ENCODE results near the gene ADORA3.

The ADORA3 gene

GRCh38 chr1:111504097-111504496, 664 bp upstream of the ADORA3 start:
- no peaks in the 10 kb centered on the region for H3K36me3 ChIP-seq (ENCODE audit: control insufficient read depth, insufficient read depth, low read length)
- no peak overlapping the region for H3K9ac ChIP-seq (ENCODE audit: low read length)
- no peak overlapping the region for H3K27ac ChIP-seq (ENCODE audit: low read depth, low read length)
- no peak overlapping the region for H3K4me3 ChIP-seq (ENCODE audit: low read length)
- H3K27me3 ChIP-seq (ENCODE audit: control insufficient read depth, insufficient read depth, low read length) = no peaks in the 10 kb centered on the region
- peaks cover 21% of the 10 kb centered on the region for H3K4me1 ChIP-seq (ENCODE audit: control insufficient read depth, insufficient read depth, low read length)

GRCh38 chr1:111501645-111502044, 1.8 kb downstream of the ADORA3 start:
- Histone ChIP-seq H3K27ac (ENCODE audit: low read depth, low read length) (no peak overlapping the region), H3K4me3 (ENCODE audit: low read length) (no peak overlapping the region), H3K36me3 (ENCODE audit: control insufficient read depth, insufficient read depth, low read length) (no peaks in the 10 kb centered on the region), H3K9ac (ENCODE audit: low read length) (no peak overlapping the region), H3K27me3 (ENCODE audit: control insufficient read depth, insufficient read depth, low read length) (no peaks in the 10 kb centered on the region), H3K4me1 (ENCODE audit: control insufficient read depth, insufficient read depth, low read length) (peaks cover 5% of the 10 kb centered on the region)

- no peak overlapping the region for H3K27ac ChIP-seq (ENCODE audit: low read depth, low read length)
- H3K9ac ChIP-seq (ENCODE audit: low read length) = no peak overlapping the region
- H3K36me3 ChIP-seq (ENCODE audit: control insufficient read depth, insufficient read depth, low read length) = no peaks in the 10 kb centered on the region
- no peaks in the 10 kb centered on the region for H3K4me1 ChIP-seq (ENCODE audit: control insufficient read depth, insufficient read depth, low read length)
- no peak overlapping the region for H3K4me3 ChIP-seq (ENCODE audit: low read length)
- no peaks in the 10 kb centered on the region for H3K27me3 ChIP-seq (ENCODE audit: control insufficient read depth, insufficient read depth, low read length)
Measured at GRCh38 chr1:111499026-111499785, 4.2 kb downstream of the ADORA3 start.

- no peak overlapping the region for H3K4me3 ChIP-seq (ENCODE audit: low read length)
- H3K27me3 ChIP-seq (ENCODE audit: control insufficient read depth, insufficient read depth, low read length) = no peaks in the 10 kb centered on the region
- H3K4me1 ChIP-seq (ENCODE audit: control insufficient read depth, insufficient read depth, low read length) = no peaks in the 10 kb centered on the region
- no peak overlapping the region for H3K9ac ChIP-seq (ENCODE audit: low read length)
- no peak overlapping the region for H3K27ac ChIP-seq (ENCODE audit: low read depth, low read length)
- H3K36me3 ChIP-seq (ENCODE audit: control insufficient read depth, insufficient read depth, low read length) = no peaks in the 10 kb centered on the region
Measured at GRCh38 chr1:111497592-111497991, 5.8 kb downstream of the ADORA3 start.

GRCh38 chr1:111496398-111496797, 7.0 kb downstream of the ADORA3 start:
- no peaks in the 10 kb centered on the region for H3K36me3 ChIP-seq (ENCODE audit: control insufficient read depth, insufficient read depth, low read length)
- H3K9ac ChIP-seq (ENCODE audit: low read length) = no peak overlapping the region
- no peak overlapping the region for H3K4me3 ChIP-seq (ENCODE audit: low read length)
- no peaks in the 10 kb centered on the region for H3K4me1 ChIP-seq (ENCODE audit: control insufficient read depth, insufficient read depth, low read length)
- H3K27ac ChIP-seq (ENCODE audit: low read depth, low read length) = no peak overlapping the region
- no peaks in the 10 kb centered on the region for H3K27me3 ChIP-seq (ENCODE audit: control insufficient read depth, insufficient read depth, low read length)

GRCh38 chr1:111491070-111491469, 12.4 kb downstream of the ADORA3 start:
- no peaks in the 10 kb centered on the region for H3K27me3 ChIP-seq (ENCODE audit: control insufficient read depth, insufficient read depth, low read length)
- no peak overlapping the region for H3K27ac ChIP-seq (ENCODE audit: low read depth, low read length)
- no peak overlapping the region for H3K9ac ChIP-seq (ENCODE audit: low read length)

GRCh38 chr1:111490220-111490619, 13.2 kb downstream of the ADORA3 start:
- Histone ChIP-seq H3K27me3 (ENCODE audit: control insufficient read depth, insufficient read depth, low read length) (no peaks in the 10 kb centered on the region), H3K4me3 (ENCODE audit: low read length) (no peak overlapping the region), H3K4me1 (ENCODE audit: control insufficient read depth, insufficient read depth, low read length) (no peaks in the 10 kb centered on the region), H3K9ac (ENCODE audit: low read length) (no peak overlapping the region), H3K27ac (ENCODE audit: low read depth, low read length) (no peak overlapping the region), H3K36me3 (ENCODE audit: control insufficient read depth, insufficient read depth, low read length) (no peaks in the 10 kb centered on the region)

More at GRCh38 chr1:111491070-111491469, 12.4 kb downstream of the ADORA3 start:
- Histone ChIP-seq H3K4me3 (ENCODE audit: low read length) (no peak overlapping the region), H3K4me1 (ENCODE audit: control insufficient read depth, insufficient read depth, low read length) (no peaks in the 10 kb centered on the region), H3K36me3 (ENCODE audit: control insufficient read depth, insufficient read depth, low read length) (no peaks in the 10 kb centered on the region)

GRCh38 chr1:111489604-111490003, 13.8 kb downstream of the ADORA3 start:
- Histone ChIP-seq H3K4me3 (ENCODE audit: low read length) (no peak overlapping the region), H3K27ac (ENCODE audit: low read depth, low read length) (no peak overlapping the region), H3K9ac (ENCODE audit: low read length) (no peak overlapping the region), H3K36me3 (ENCODE audit: control insufficient read depth, insufficient read depth, low read length) (no peaks in the 10 kb centered on the region), H3K4me1 (ENCODE audit: control insufficient read depth, insufficient read depth, low read length) (no peaks in the 10 kb centered on the region), H3K27me3 (ENCODE audit: control insufficient read depth, insufficient read depth, low read length) (no peaks in the 10 kb centered on the region)

- Histone ChIP-seq H3K27ac (ENCODE audit: low read depth, low read length) (no peak overlapping the region), H3K4me1 (ENCODE audit: control insufficient read depth, insufficient read depth, low read length) (no peaks in the 10 kb centered on the region)
Measured at GRCh38 chr1:111488669-111489068, 14.8 kb downstream of the ADORA3 start.

GRCh38 chr1:111487133-111487532, 16.3 kb downstream of the ADORA3 start:
- Histone ChIP-seq H3K4me3 (ENCODE audit: low read length) (no peak overlapping the region), H3K36me3 (ENCODE audit: control insufficient read depth, insufficient read depth, low read length) (no peaks in the 10 kb centered on the region), H3K27ac (ENCODE audit: low read depth, low read length) (no peak overlapping the region), H3K9ac (ENCODE audit: low read length) (no peak overlapping the region), H3K27me3 (ENCODE audit: control insufficient read depth, insufficient read depth, low read length) (no peaks in the 10 kb centered on the region), H3K4me1 (ENCODE audit: control insufficient read depth, insufficient read depth, low read length) (no peaks in the 10 kb centered on the region)

More at GRCh38 chr1:111488669-111489068, 14.8 kb downstream of the ADORA3 start:
- no peaks in the 10 kb centered on the region for H3K36me3 ChIP-seq (ENCODE audit: control insufficient read depth, insufficient read depth, low read length)
- H3K9ac ChIP-seq (ENCODE audit: low read length) = no peak overlapping the region
- no peak overlapping the region for H3K4me3 ChIP-seq (ENCODE audit: low read length)
- no peaks in the 10 kb centered on the region for H3K27me3 ChIP-seq (ENCODE audit: control insufficient read depth, insufficient read depth, low read length)

- H3K27ac ChIP-seq (ENCODE audit: low read depth, low read length) = no peak overlapping the region
Measured at GRCh38 chr1:111486431-111486830, 17.0 kb downstream of the ADORA3 start.

GRCh38 chr1:111484391-111485026, 18.9 kb downstream of the ADORA3 start:
- no peaks in the 10 kb centered on the region for H3K36me3 ChIP-seq (ENCODE audit: control insufficient read depth, insufficient read depth, low read length)
- H3K9ac ChIP-seq (ENCODE audit: low read length) = no peak overlapping the region
- no peaks in the 10 kb centered on the region for H3K4me1 ChIP-seq (ENCODE audit: control insufficient read depth, insufficient read depth, low read length)
- H3K27me3 ChIP-seq (ENCODE audit: control insufficient read depth, insufficient read depth, low read length) = no peaks in the 10 kb centered on the region
- H3K4me3 ChIP-seq (ENCODE audit: low read length) = no peak overlapping the region
- no peak overlapping the region for H3K27ac ChIP-seq (ENCODE audit: low read depth, low read length)

More at GRCh38 chr1:111486431-111486830, 17.0 kb downstream of the ADORA3 start:
- H3K4me3 ChIP-seq (ENCODE audit: low read length) = no peak overlapping the region
- no peaks in the 10 kb centered on the region for H3K36me3 ChIP-seq (ENCODE audit: control insufficient read depth, insufficient read depth, low read length)
- no peaks in the 10 kb centered on the region for H3K4me1 ChIP-seq (ENCODE audit: control insufficient read depth, insufficient read depth, low read length)
- H3K9ac ChIP-seq (ENCODE audit: low read length) = no peak overlapping the region
- no peaks in the 10 kb centered on the region for H3K27me3 ChIP-seq (ENCODE audit: control insufficient read depth, insufficient read depth, low read length)

- Histone ChIP-seq H3K4me1 (ENCODE audit: control insufficient read depth, insufficient read depth, low read length) (no peaks in the 10 kb centered on the region), H3K27me3 (ENCODE audit: control insufficient read depth, insufficient read depth, low read length) (no peaks in the 10 kb centered on the region), H3K27ac (ENCODE audit: low read depth, low read length) (no peak overlapping the region), H3K36me3 (ENCODE audit: control insufficient read depth, insufficient read depth, low read length) (no peaks in the 10 kb centered on the region), H3K9ac (ENCODE audit: low read length) (no peak overlapping the region), H3K4me3 (ENCODE audit: low read length) (no peak overlapping the region)
Measured at GRCh38 chr1:111483876-111484275, 19.6 kb downstream of the ADORA3 start.
